T-helper 1 cell (primary cell): ENCODE measurements around the gene PC.

Source experiments
- DNase-seq, 5 donors: peaks; one replicate each; pipeline ENCODE4 v3.0.0-alpha.2; 2012 to 2020

Gene PC

DNA sequence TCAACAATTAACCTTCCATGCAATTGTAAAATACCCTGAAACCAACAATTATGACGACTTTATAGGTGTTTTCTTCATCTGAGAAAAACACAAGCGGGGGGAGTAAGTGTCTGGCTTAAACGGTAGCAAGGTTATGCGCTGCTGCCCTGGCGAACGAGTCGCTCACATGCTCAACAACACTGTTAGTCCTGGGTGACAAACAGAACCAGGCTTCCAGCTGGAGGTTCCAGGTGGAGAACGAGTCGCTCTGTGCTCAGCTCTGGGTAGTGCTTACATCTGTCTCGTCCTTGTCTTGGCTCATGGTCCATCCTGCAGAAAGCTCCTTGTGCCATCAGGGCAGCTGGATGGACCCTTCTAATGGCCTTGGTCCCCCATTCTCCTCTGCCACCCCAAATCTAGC, 48.2 kb downstream of the PC start:
- no peak for DNase-seq

DNA sequence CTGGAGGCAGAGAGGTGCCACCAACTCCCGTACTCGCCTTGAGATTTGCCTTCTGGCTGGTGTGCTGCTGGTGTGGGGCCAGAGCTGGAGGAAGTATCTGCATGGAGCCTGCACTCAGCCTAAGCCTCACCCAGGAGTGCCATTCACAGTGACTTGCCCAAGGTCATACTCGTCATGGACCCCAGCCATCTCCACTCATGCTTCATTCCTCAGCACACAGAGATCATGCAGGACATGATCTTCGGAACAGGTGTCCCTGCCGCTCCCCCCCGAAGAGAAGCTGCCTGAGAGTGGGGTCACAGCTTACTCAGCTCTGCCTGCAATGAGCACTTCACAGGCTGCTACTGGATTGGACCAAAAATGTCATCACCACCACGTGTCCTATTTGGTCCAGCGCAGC, 49.0 kb downstream of the PC start:
- no peak for DNase-seq

DNA sequence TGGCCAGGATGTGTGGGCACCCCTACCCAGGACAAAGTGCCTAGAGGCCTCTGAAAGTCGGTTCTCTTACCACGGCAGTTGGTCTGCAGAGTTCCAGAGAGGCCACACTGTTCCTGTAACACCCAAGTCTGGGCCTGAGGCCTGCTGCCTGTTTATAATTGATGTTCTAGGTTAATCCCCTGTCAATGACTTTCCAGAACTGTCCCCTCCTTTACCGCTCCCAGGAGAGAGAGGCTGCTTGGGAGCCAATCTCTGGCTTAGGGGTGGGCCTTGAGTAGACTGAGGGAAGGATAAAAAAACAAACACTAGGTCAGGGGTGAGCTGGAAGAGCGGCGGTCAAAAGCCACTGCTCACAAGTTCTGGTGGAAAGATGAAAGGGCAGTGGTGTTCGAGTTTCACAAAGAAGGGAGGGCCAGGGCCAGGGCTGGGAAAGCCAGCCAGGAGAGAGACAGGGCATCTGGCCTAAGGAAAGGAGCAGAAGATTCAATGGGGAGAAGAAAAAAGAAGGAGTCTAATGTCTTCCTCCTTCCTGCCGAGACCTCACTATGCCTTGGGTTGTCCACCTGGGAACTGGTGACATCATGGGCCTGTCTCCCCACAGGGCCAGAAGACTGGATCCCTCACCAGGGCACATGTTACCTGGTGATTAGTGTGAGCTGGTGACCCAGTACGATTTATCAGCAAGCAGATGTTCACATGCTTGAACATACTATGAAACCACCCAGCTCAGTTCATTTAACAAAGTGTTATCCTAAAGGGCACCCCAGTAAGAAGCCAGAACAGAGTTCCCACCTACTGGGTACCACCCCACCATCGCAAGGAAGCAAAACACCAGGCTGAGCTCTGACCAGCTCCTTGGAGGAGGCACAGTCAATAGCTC, 50.2 kb downstream of the PC start:
- DNase-seq = no peak

DNA sequence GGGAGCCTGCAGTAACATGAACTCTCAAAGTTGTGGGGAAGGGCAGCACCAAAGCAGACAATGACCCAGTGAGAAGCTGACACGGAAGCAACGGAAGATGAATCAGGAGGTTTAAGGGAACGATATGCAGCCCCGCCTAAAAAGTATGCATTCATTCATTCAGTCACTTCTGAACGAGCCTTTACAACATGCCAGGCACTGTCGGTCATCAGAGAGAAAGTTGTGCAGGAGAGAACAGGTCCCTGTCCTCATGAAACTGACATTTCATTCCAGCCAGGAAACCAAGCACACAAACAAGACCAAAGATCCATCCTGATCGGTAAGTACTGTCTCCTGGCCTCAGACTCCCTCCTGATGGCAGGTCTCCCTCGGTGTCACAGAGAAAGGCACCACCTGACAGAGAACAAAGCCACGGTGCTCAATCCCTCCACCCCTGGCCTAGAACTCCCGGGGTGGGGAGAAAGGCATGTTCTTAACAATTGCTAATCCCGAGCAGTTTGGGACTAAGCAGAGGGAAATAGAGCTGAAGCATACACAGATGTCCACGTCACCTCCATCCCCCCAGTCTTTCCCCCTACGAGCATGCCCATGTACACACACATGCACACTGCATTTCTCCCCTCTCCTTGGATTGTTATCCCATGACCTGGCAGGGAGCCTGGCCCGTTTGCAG, 52.0 kb downstream of the PC start:
- DNase-seq = no peak

DNA sequence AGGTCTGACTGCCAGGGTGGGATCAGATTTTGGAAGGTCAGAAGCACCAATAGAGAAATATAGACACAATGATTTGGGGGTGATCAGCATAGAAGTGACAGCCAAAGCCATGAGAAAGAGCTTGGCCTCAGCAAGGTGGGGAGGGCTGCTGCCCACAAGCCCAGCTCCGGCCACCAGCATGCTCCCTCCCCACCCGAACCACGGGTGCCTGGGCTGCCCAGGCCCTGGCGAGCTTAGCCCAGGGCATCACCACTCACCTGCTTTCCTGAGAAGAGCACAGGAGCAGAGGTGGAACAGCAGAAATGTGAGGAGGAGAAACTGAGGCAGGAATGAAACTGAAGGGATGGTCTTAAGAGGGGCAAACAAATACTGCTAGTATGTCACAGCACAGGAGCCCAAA, 52.6 kb downstream of the PC start:
- DNase-seq = no peak

DNA sequence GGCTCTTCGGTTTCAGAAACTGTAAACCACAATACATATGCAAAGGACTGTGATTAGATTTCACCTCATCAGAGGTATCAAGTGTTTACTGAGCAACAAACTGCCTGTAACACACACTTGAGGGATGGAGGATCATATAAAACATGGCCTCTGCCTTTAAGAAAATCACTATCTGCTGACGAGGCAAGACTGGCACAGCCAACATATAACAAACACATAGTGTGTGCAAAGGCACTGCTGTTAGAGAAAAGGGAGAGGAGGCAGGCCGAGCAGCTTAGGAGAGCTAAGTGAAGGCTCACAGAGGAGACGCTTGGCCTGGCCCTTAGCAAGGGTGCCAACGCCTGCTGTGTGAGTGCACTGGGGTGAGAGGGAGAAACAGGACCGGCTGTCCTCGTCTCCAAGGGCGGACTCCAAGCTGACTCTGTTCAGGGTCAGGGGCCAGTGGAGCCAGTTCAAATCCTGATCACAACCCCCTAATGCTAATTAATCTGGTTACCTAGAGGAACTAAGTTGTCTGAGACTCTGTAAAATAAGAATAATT, 53.1 kb downstream of the PC start:
- DNase-seq = no peak

DNA sequence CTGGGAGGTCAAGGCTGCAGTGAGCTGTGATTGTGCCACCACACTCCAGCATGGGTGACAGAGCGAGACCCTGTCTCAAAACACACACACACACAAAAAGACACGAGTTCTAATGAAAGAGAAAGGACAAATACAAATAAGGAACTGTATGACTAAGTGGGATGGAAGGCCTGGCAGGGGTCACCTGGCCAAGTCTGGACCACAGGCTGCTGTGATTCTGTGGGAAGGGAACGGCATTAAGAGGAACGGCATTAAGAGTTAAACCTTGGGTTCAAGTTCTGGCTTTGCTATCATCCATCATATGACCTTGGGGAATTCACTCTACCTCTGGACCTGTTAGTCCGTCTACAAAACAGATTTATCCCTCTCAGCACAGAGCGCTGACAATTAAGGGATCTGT, 53.6 kb downstream of the PC start:
- DNase-seq = no peak

DNA sequence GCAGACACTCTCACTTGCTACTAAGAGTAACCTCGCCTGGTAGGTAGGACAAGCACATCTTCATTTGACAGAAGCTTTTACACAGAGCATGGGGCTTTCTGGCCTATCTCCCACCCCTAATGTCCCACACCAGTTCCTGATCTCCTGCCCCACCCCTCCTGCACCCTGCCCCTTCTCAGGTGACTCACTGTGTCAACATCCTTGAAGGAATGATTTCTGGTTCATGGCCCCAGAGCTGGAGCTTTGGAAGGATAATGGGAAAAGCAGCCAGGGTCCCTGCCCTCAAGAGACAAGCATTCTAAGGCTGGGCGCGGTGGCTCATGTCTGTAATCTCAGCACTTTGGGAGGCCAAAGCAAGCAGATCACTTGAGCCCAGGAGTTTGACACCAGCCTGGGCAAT, 54.1 kb downstream of the PC start:
- DNase-seq = no peak

DNA sequence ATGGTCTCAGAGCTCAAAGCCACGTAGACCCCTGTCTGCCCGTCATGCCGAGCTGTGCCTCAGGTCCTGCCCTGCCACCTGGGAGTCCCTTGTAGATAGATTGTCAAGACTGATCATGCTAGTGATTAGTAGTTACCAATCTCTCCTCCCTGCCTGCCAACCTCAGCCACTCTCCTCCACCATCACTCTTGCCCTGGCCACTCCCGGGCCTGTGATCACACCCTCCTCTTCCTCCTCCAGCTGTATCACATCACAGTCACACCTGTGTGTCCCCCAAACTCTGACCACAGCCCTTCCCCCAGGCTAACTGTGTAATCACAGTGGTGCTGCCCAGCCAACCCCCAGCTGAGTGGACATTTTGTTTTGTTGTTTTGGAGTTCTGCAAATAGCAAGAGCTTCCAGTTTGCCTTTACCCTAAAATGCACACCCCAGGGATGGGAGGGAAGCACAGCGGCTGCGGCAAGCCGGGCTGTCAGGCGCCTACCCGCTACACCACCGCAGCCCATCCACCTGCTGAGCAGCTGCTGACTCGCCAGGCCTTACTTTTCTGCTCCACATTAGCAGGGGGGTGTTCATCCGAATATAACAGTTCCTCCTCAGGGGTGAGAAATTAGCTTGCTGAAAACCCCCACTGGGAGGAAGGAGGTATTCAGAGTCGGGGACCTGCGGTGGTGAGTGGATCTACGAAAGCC, 55.6 kb downstream of the PC start:
- DNase-seq = no peak

DNA sequence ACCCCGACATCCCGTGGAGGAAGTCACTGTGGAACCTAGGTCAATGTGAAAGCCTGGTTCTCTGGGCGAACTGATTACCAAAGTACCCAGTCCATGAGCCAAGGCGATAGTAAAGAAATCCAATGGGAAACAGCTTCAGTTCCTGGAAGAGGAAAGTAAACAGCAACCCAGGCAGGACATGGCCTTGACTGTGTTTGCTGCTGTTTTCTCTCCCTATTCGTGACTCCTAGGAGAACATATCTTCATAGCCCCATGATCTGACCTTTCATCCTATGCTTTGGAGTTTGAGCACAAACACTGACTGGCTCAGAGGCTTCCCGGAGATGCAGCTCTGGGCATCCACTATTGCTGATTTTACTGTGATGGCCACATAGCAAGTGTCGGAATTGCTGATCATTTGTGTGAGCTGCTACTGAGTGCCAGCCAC, 56.2 kb downstream of the PC start:
- no peak for DNase-seq

DNA sequence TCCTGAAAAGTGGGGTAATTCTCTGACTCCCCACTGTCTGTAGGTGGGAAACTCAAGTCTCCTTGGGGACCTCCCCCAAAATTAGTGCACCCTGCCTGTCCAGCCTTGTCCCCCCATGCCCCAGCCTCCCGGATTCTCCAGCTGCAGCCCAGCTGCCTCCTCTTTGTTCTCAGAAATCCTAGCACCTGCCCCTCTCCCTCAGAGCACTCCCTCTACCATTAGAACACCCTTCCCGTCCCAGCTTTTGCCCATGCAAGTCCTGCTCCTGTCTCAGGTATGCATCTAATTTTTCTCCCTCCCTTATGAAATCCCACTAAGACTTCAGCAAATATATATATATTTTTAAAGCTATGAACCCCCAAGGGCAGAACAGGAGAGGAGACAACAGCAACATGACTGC, 64.0 kb downstream of the PC start:
- DNase-seq = no peak

DNA sequence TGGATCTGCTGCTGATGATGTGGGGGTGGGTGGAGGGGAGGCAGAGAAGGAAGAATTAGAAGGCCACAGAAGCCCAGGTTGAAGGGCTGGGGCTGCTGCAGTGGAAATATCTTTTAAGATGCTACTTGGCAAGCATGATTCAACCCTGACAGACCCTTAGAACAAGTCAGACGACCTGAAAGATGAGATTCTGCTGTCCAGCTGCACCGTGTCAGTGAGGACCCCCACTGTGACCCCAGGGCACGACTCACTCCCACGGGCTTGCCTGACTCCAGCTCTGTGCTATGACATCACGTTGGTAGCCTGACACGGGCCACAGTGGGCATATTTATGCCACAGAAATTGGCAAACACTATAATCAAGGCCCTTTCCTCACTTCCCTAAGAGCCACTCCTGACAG, 65.3 kb downstream of the PC start:
- DNase-seq = no peak

DNA sequence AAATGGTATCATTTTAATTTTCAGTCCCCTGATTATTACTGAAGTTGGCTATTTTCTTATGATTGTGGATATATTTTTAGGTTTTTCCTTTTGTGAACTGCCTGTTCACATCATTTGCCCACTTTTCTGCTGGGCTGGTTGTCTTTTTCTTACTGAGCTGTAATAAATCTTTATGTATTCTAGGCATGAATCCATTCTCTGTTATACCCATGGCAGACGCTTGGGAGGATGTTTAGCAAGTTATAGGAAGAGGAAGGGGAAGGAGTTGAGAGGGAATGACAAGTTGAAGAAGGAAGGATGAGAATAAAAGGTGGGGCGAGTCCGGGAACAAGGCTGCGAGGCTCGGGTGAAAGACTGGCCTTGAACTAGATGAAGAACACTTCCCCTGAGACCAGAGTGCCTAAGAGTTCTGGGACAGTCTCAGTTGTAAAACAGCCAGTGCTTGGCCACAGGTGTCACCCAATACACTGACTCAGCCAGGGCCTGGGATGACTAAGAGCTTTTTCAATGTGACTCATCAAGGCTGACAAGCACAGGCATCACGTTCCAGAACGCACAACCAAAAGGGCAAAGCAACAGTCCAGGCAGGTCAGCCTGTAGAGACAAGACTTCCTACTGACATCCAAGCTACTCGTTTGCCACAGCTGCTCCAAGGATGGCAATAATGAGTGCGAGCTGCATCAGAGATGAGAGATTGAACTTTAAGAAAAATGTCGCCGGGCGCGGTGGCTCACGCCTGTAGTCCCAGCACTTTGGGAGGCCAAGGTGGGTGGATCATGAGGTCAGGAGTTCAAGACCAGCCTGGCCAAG, 66.1 kb downstream of the PC start:
- peak in 1 of 5 donors; percentile 82 for DNase-seq

DNA sequence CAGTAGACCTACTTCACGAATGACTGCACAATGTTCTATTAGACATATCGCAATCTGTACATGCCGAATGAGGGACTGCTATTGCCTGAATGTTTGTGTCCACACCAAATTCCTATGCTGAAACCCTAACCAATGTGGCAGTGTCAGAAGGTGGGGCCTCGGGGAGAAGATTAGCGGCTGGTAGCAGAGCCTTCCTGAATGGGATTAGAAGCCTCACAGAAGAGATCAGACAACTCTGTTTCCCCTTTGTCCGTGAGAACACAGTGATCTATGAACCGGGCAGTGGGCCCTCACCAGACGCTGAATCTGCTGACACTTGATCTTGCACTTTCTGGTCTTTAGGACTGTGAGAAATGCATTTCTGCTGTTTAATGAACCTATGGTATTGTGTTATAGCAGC, 68.2 kb downstream of the PC start:
- no peak for DNase-seq

DNA sequence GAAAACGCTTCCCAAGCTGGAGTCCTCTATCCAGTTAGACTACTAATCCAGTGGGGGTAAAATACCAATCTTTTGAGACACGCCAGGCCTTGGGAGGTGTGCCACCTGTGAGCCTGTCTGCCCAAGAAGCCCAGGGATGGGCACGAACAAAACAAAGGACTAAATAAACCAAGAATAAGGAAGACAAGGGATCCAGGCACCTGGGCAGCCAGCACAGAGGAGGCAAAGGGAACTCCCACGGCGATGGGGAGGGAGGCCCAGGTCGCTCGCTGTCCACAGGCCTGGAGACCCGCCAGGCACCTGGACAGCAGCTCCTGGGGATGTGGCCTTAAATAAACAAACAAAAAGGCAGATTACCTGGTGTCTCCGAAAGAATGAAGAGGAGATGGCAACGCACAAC, 69.9 kb downstream of the PC start:
- DNase-seq = no peak

DNA sequence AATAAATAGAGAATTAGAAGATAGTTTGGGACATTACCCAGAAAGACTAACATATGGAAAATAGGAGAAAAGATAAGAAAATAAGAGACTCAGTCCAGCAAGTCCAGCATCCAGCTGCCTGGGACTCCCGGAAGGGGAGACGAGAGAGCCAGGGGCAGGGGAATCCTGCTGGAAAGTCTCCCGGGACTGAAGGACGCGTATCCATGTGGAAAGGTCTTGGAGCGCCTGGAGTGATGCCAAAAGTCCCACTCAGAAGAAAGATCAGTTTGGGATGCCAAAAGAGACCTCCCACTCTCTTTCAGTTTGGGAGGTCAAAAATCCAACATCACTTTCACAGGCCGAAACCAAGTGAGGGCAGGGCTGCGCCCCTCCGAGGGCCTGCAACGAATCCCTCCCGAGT, 70.7 kb downstream of the PC start:
- no peak for DNase-seq

DNA sequence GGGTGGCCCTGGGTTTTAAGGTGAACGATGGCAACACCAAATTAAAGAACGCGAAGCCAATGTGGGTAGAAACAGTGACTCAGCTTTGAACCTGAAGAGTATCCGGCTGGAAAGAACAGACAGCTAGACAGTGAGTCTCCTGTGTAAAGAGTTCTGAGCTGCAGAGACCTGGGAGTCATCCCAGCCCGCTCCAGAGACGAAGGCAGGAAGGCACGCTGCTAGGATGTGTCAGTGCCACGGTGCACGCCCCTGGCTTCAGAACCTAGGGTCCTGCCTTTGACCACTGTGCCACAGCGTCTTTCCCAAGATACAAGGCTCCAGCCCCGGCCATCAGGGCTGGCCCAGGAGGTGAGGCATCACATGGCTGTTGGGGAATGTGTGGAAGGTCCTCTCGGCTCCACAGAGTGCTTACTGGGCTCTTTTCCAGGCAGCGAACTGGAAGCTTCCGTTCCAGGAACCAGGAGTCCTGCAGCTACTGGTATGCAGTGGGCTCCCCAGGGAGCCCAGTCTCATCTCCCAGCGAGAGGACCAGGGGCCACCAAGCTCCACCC, 71.4 kb downstream of the PC start:
- DNase-seq = no peak

DNA sequence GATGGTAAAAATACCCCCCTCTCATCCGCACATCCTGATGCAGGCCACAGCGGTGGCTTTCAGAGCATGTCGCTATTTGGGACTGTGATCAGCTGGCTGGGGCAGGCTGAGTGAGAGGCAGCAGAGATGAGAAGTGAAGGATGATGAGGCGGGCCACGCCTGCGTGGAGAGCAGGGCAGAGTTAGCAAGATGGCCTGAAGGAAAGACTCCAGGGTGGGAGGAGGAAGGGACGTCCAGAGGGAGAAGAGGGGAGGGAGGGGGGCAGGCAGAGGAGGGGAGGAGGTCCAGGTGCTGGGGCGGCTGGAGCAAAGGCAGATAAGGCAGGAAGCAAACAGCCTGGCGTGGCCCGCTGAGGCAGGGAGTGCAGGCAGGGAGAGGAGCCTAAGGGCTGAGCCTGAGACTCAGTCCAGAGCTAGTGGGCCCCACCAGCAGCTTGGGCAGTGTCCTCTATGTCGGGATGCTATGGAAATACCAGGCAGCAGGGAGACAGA, 72.2 kb downstream of the PC start:
- no peak for DNase-seq

DNA sequence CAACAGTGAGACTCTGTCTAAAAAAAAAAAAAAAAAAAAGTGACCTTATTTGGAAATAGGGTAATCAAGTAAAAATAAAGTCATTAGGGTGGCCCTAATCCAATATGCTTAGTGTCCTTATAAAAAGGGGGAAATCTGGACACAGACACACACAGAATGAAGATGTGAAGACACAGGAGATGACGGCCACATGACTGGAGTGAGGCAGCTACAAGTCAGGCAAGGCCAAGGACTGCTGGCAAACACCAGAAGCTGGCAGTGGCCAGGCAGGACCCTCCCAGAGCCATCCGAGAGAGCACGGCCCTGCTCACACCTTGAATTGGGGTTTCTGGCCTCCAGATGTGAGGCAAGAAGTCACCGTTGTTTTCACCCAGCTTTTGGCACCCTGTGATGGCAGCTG, 72.7 kb downstream of the PC start:
- DNase-seq = no peak

DNA sequence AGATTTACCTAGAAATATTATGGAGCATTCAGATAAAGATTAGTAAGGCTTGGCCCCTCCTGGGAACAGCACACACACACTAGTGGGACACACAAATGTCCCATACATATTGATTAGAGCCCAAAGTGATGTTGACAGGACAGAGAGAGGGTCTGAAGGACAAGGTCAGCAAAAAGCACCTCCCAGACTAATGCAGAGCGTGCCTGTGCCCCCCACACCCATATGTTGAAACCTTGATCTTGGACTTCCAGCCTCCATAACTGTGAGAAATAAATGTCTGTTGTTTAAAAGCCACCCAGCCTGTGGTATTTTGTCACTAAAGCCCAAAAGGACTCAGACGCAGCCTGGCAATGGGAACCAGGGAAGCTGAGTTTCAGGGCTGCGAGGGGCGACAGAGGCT, 73.7 kb downstream of the PC start:
- DNase-seq = no peak

DNA sequence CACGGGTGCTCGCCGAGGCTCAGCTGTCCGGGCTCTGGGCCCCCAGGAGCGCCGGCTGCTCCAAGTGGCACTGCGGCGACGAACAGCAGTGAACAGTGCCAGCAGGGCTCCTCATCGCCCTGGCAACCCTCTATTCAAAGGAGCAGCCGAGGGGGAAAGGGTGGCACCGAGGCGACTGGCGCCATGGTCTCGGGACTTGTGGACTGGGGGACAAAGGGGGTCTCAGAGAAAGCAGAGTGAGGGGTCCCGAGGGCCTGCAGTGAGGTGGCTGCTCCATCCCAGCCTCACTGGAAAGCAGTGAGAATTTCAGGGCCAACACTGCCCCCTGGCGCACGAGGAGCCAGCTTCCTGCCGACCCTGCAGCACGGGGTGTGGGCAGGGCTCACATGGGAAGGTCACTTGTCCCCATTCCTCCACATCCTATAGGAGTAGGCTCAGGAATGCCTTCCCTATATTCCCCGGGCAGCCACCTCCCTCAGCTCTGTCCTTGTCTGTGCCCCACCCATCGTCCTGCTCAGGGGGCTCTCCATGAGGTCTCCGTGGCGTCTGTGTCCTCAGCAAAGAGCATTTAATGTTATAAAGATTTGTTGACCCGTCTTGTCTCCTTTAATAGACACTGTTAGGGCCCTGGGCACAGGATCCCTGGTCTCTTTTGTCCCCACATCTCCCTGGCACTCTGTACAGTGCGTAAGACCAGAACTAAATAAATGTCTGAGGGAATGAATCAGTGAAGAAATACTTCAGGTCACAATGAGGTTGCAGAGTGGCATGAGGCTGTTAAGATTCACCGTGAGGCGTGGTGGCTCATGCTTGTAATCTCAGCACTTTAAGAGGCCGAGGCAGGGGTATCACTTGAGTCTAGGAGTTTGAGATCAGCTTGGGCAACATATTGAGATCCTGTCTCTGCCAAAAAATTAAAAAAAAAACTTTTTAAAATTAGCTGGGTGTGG, 74.9 kb downstream of the PC start:
- DNase-seq = peak in 3 of 5 donors; percentile 26 to 50 (median 28)
